Mesenchymal stem cell (in vitro differentiated cells and primary cell): Measurements from ENCODE around the gene DPYSL5.
"Not testable (repeated sequence)": the region's sequence is repeated elsewhere in the genome, so short reads cannot be mapped to it uniquely, and the experiment has no call there.

Source experiments
- DNase-seq: peaks from one replicate; pipeline ENCODE4 v3.0.0-alpha.2; 2013
- H2AFZ ChIP-seq: one replicate; pipeline ENCODE4 v1.6.1; 2013; ENCODE audit warnings: low read depth, mild to moderate bottlenecking, control low read depth, inconsistent platforms, low read length, moderate library complexity
- H2AK5ac ChIP-seq: 2 replicates; pipeline ENCODE4 v1.6.1; 2013; ENCODE audit warnings: low read length, moderate library complexity, mild to moderate bottlenecking, inconsistent platforms; ENCODE audit not compliant: severe bottlenecking
- H2BK120ac ChIP-seq: one replicate; pipeline ENCODE4 v1.6.1; 2013; ENCODE audit warnings: low read depth, mild to moderate bottlenecking, inconsistent platforms, low read length, moderate library complexity
- H2BK12ac ChIP-seq, 2 experiments: one replicate each; pipeline ENCODE4 v1.6.1; 2013; ENCODE audit warnings: inconsistent platforms in 2 of 2, low read length in 2 of 2, mild to moderate bottlenecking in 2 of 2, moderate library complexity in 2 of 2, control low read depth in 1 of 2
- H2BK15ac ChIP-seq: one replicate; pipeline ENCODE4 v1.6.1; 2013; ENCODE audit warnings: mild to moderate bottlenecking, low read depth, inconsistent platforms; ENCODE audit not compliant: poor library complexity, severe bottlenecking
- H2BK5ac ChIP-seq: 2 replicates; pipeline ENCODE4 v1.6.1; 2013; ENCODE audit warnings: low read depth, mild to moderate bottlenecking, low read length, control low read depth, inconsistent platforms; ENCODE audit not compliant: poor library complexity, severe bottlenecking
- H3K14ac ChIP-seq, 2 experiments: one replicate each; pipeline ENCODE4 v1.6.1; 2013; ENCODE audit warnings: inconsistent platforms in 2 of 2, low read length in 2 of 2, control low read depth in 1 of 2, mild to moderate bottlenecking in 1 of 2, moderate library complexity in 1 of 2
- H3K18ac ChIP-seq, 2 experiments: one replicate each; pipeline ENCODE4 v1.6.1; 2013; ENCODE audit warnings: inconsistent platforms in 2 of 2, low read length in 2 of 2, control low read depth in 1 of 2, low read depth in 1 of 2, mild to moderate bottlenecking in 1 of 2
- H3K23ac ChIP-seq, 2 experiments: one replicate each; pipeline ENCODE4 v1.6.1; 2013; ENCODE audit warnings: inconsistent platforms in 2 of 2, low read length in 2 of 2, mild to moderate bottlenecking in 2 of 2, moderate library complexity in 2 of 2, control low read depth in 1 of 2
- H3K27ac ChIP-seq: 2 replicates; pipeline ENCODE4 v1.5.1; 2013; ENCODE audit warnings: mild to moderate bottlenecking, moderate library complexity, low read length, control low read depth, inconsistent platforms; ENCODE audit not compliant: poor library complexity, severe bottlenecking
- H3K27me3 ChIP-seq, 2 experiments: 2 replicates each; pipeline versions ENCODE4 v1.6.1 to v1.7.0; 2013; ENCODE audit warnings: low read length in 2 of 2, mild to moderate bottlenecking in 2 of 2, moderate library complexity in 2 of 2, control low read depth in 1 of 2, inconsistent platforms in 1 of 2; ENCODE audit not compliant: control insufficient read depth in 1 of 2, insufficient read depth in 1 of 2
- H3K36me3 ChIP-seq, 2 experiments: 2 replicates each; pipeline versions ENCODE4 v1.6.1 to v1.7.0; 2013; ENCODE audit warnings: low read length in 2 of 2, control low read depth in 1 of 2, inconsistent platforms in 1 of 2, low read depth in 1 of 2, mild to moderate bottlenecking in 1 of 2; ENCODE audit not compliant: insufficient read depth in 2 of 2, control insufficient read depth in 1 of 2
- H3K4ac ChIP-seq, 2 experiments: one replicate each; pipeline ENCODE4 v1.6.1; 2013; ENCODE audit warnings: inconsistent platforms in 2 of 2, low read length in 2 of 2, mild to moderate bottlenecking in 2 of 2, moderate library complexity in 2 of 2, control low read depth in 1 of 2, low read depth in 1 of 2
- H3K4me1 ChIP-seq: 2 replicates; pipeline ENCODE4 v1.6.1; 2013; ENCODE audit warnings: low read depth, low read length, control low read depth; ENCODE audit not compliant: control insufficient read depth, insufficient read depth
- H3K4me2 ChIP-seq: 2 replicates; pipeline ENCODE4 v1.6.1; 2013; ENCODE audit warnings: low read length, mild to moderate bottlenecking, inconsistent platforms; ENCODE audit not compliant: poor library complexity, severe bottlenecking
- H3K4me3 ChIP-seq, 2 experiments: 2 replicates each; pipeline versions ENCODE4 v1.5.1 to v1.7.0; 2013; ENCODE audit warnings: low read length in 2 of 2, mild to moderate bottlenecking in 2 of 2, control low read depth in 1 of 2, low read depth in 1 of 2; ENCODE audit not compliant: insufficient read depth in 1 of 2
- H3K79me1 ChIP-seq: replicated peaks from 2 replicates; pipeline ENCODE4 v1.6.1; 2013; ENCODE audit warnings: mild to moderate bottlenecking, control low read depth, low read length, inconsistent platforms; ENCODE audit not compliant: poor library complexity, severe bottlenecking
- H3K9ac ChIP-seq: 2 replicates; pipeline ENCODE4 v1.7.0; 2013; ENCODE audit warnings: mild to moderate bottlenecking, low read length, moderate library complexity
- H3K9me3 ChIP-seq: 2 replicates; pipeline ENCODE4 v1.7.0; 2013; ENCODE audit warnings: mild to moderate bottlenecking, low read length; ENCODE audit not compliant: control insufficient read depth
- H4K8ac ChIP-seq: one replicate; pipeline ENCODE4 v1.6.1; 2013; ENCODE audit warnings: inconsistent platforms, mild to moderate bottlenecking, low read length, moderate library complexity
- H4K91ac ChIP-seq: one replicate; pipeline ENCODE4 v1.6.1; 2013; ENCODE audit warnings: mild to moderate bottlenecking, low read length, inconsistent platforms
- WGBS: methylation state at CpG from one replicate; pipeline ENCODE4 v1.1.7; 2013; ENCODE audit warnings: mixed read lengths; 5-methylcytosine and 5-hydroxymethylcytosine counted together

The DPYSL5 gene

GRCh38 chr2:26811791-26812694 is 35.9 kb upstream of the DPYSL5 start:
- Histone ChIP-seq H3K18ac (no peak overlapping the region), H2AFZ (no peak overlapping the region), H3K79me1 (no peaks in the 10 kb centered on the region), H3K4me1 (peaks cover 3% of the 10 kb centered on the region), H3K27ac (no peak overlapping the region), H3K14ac (no peak overlapping the region), H3K4me2 (no peak overlapping the region), H3K27me3 (peaks cover 35 to 41% of the 10 kb centered on the region in 2 experiments), H3K9me3 (no peaks in the 10 kb centered on the region), H4K91ac (no peak overlapping the region), H2BK120ac (no peak overlapping the region), H2BK5ac (no peak overlapping the region), H2BK15ac (no peak overlapping the region), H3K36me3 (no peaks in the 10 kb centered on the region), H2BK12ac (no peak overlapping the region), H3K23ac (peak overlapping the region in 1 of 2 experiments; percentile 68), H3K4me3 (no peak overlapping the region), H2AK5ac (no peak overlapping the region), H4K8ac (no peak overlapping the region), H3K9ac (no peak overlapping the region), H3K4ac (no peak overlapping the region)
- WGBS, result 88% methylated on average over 14 of the region's 14 CpGs
- no peak for DNase-seq

DNA sequence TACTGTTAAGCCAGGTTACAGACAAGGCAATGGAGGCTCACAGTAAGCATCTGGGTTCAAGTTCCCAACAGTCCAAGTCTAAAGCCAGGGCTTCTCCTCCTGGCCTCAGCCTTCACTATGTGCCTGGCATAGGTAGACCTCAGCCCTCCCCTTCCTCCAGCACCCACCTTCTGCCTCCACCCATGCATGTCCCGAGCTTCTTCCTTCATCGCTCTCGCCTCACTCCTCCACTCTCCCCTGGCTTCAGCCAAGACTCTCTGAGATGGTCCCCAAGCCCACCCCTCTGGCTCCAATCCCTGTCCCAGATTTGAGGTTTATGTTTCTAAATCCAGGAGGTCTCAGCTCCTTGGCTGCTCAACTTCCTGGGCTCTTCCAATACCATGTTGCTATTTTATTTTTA is 35.2 kb upstream of the DPYSL5 start:
- Histone ChIP-seq H2AK5ac (no peak overlapping the region), H3K18ac (no peak overlapping the region), H4K8ac (no peak overlapping the region), H2BK15ac (no peak overlapping the region), H3K27ac (no peak overlapping the region), H2BK12ac (no peak overlapping the region), H3K36me3 (no peaks in the 10 kb centered on the region), H2BK120ac (no peak overlapping the region), H3K9me3 (no peaks in the 10 kb centered on the region), H3K27me3 (peaks cover 35 to 44% of the 10 kb centered on the region in 2 experiments), H2AFZ (no peak overlapping the region), H3K4me2 (no peak overlapping the region), H3K14ac (no peak overlapping the region), H3K9ac (no peak overlapping the region), H4K91ac (no peak overlapping the region), H3K4me1 (peaks cover 2% of the 10 kb centered on the region), H2BK5ac (no peak overlapping the region), H3K23ac (no peak overlapping the region), H3K79me1 (no peaks in the 10 kb centered on the region), H3K4me3 (no peak overlapping the region), H3K4ac (no peak overlapping the region)
- no peak for DNase-seq
- WGBS, result 87% methylated on average over 3 of the region's 3 CpGs

GRCh38 chr2:26814072-26814765 is 33.7 kb upstream of the DPYSL5 start:
- H2BK15ac ChIP-seq, H3K14ac ChIP-seq, H3K27ac ChIP-seq, H3K18ac ChIP-seq, DNase-seq, H3K4ac ChIP-seq, H3K36me3 ChIP-seq, H3K9ac ChIP-seq, H4K91ac ChIP-seq, H3K4me1 ChIP-seq, H2AK5ac ChIP-seq, H3K23ac ChIP-seq, H3K4me3 ChIP-seq, H2BK120ac ChIP-seq, H3K79me1 ChIP-seq, H4K8ac ChIP-seq, H3K9me3 ChIP-seq, H2AFZ ChIP-seq, H2BK5ac ChIP-seq, H3K4me2 ChIP-seq, H2BK12ac ChIP-seq: not testable (repeated sequence)
- H3K27me3 ChIP-seq, result peaks cover 45 to 57% of the 10 kb centered on the region in 2 experiments
- WGBS, result 94% methylated on average over 44 of the region's 52 CpGs

DNA sequence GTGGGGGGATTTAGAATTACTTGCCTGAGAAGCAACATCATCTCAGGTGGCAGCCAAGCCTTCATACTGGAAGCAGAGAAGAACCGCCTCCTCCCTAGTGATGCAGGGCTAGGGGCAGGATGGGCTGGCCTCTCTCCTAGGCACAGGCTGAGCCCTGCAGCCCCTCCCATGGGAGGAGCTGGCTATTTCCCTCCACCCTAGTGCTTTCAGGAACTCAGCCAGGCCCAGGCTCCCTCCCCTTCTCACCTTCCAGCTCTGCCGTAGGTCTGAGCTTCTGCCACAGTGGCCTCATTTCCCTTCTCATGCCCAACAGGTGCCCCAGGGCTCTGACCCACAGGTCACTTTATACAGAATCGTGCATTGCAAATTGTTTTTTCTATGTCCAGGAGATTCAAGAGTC is 31.0 kb upstream of the DPYSL5 start:
- H3K23ac ChIP-seq, result no peak overlapping the region
- H2BK15ac ChIP-seq, result no peak overlapping the region
- H2BK5ac ChIP-seq, result no peak overlapping the region
- H3K4ac ChIP-seq, result no peak overlapping the region
- H3K9me3 ChIP-seq, result no peaks in the 10 kb centered on the region
- no peaks in the 10 kb centered on the region for H3K79me1 ChIP-seq
- H3K18ac ChIP-seq, result no peak overlapping the region
- WGBS, result 58% methylated on average over 2 of the region's 3 CpGs
- H2BK120ac ChIP-seq, result no peak overlapping the region
- no peak overlapping the region for H4K91ac ChIP-seq
- peaks cover 26 to 43% of the 10 kb centered on the region in 2 experiments for H3K27me3 ChIP-seq
- H3K14ac ChIP-seq, result no peak overlapping the region
- no peak overlapping the region for H2AK5ac ChIP-seq
- H3K4me1 ChIP-seq, result no peaks in the 10 kb centered on the region
- H3K27ac ChIP-seq, result no peak overlapping the region
- H3K4me3 ChIP-seq, result no peak overlapping the region
- H3K9ac ChIP-seq, result no peak overlapping the region
- no peak for DNase-seq
- H3K36me3 ChIP-seq, result no peaks in the 10 kb centered on the region
- no peak overlapping the region for H2BK12ac ChIP-seq
- no peak overlapping the region for H2AFZ ChIP-seq
- no peak overlapping the region for H4K8ac ChIP-seq
- no peak overlapping the region for H3K4me2 ChIP-seq
